ENCODE measurements around the gene ARAP1.

The ARAP1 gene

DNA sequence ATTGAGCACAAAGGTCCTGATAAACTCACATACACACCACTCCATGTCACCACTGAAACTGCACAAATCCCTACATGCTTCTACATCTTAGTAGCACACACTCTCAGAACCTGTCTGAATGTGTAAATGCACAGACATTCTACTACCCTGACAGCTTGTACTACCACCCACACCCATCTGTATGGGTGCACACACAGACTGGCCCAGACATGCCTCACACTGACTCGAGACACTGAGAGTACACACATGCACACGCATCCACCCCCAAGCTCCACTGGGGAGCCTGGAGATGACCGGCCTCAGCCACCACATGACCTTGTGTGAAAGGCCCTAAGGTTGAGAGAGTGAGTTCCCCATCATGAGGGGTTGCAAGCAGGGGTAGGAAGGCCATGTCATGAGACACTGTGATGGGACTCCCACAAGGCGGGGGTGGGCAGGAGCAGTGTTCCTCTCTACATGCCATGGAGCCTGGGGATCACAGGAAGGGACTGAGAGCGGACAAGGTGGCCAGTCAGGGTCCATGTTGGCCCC, 28.1 kb downstream of the ARAP1 start:
- CTCF ChIA-PET = interaction anchor here (0.6 to 7.9 kb wide), 21 partner anchors 9 to 519 kb away, joined by 3 to 107 read pairs (median 8); partner anchors contain the start of genes ATG16L2 and STARD10

GRCh38 chr11:72723508-72723907, 28.7 kb downstream of the ARAP1 start:
- DNase-seq (ENCODE audit: extremely low spot score) = no peak
- ChIA-PET CTCF (interaction anchor here (0.7 to 7.9 kb wide), 13 partner anchors 10 to 512 kb away, joined by 3 to 107 read pairs (median 9); partner anchors contain the start of genes ATG16L2 and STARD10), POLR2A (interaction anchor here (1.5 kb wide), 1 partner anchor 90 kb away, joined by 8 read pairs; no protein-coding TSS in a partner anchor)
- no peak for TF ChIP-seq CTCF (IDR thresholded peaks at IDR 0.05; ENCODE audit: control extremely low read depth, extremely low read depth, low read depth, missing control alignments)

More for the DNA sequence above, 28.1 kb downstream of the ARAP1 start:
- TF ChIP-seq CTCF (IDR thresholded peaks at IDR 0.05; ENCODE audit: control extremely low read depth, extremely low read depth, low read depth, missing control alignments) = no peak
- POLR2A ChIA-PET = no interaction called here
- no peak for DNase-seq (ENCODE audit: extremely low spot score)

DNA sequence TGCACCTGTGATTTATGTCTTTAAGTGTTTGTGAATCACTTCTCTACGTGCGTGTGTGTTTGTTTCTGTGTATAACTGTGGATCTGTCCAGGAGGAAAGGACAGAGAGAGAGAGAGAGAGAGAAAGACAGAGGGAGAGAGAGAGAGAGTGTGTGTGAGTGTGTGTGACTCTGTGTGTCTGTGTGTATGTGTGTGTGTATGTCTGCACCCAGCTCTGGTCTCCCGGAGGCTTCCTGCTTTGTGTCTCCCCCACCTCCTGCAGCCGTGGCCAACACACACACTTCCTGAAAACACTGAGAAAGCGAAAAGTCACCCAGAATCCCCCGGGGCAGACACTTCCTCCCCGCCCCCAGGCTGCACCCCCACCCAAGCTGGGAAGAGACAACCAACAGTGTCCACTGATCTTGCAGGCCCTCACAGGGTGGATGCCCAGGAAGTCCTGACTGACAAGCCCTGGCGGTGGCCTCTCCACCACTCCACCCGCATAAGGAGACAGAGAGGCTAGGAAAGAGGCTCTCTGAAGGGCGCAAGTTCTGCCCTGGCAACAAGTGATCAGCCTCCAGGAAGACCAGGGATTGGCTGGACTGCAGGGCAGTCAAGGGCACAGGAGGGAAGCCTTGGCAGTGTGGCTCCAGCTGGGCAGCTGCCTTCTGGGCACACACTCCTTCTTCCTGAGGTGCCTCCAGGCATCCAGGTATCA, 30.0 kb downstream of the ARAP1 start:
- POLR2A ChIA-PET = interaction anchor here (0.7 to 1.5 kb wide), 2 partner anchors 91 to 113 kb away, joined by 5 to 8 read pairs; no protein-coding TSS in a partner anchor
- DNase-seq (ENCODE audit: extremely low spot score) = peak; percentile 94
- CTCF ChIA-PET = interaction anchor here (1.1 to 7.9 kb wide), 8 partner anchors 11 to 456 kb away, joined by 3 to 107 read pairs (median 28); partner anchors contain the start of genes ATG16L2 and STARD10
- no peak for TF ChIP-seq CTCF (IDR thresholded peaks at IDR 0.05; ENCODE audit: control extremely low read depth, extremely low read depth, low read depth, missing control alignments)

- POLR2A ChIA-PET = interaction anchor here (0.7 kb wide), 1 partner anchor 114 kb away, joined by 5 read pairs; no protein-coding TSS in a partner anchor
- CTCF ChIA-PET = interaction anchor here (1.1 to 7.9 kb wide), 5 partner anchors 12 to 456 kb away, joined by 3 to 107 read pairs (median 31); partner anchors contain the start of gene STARD10
- TF ChIP-seq CTCF (IDR thresholded peaks at IDR 0.05; ENCODE audit: control extremely low read depth, extremely low read depth, low read depth, missing control alignments) = no peak
- DNase-seq (ENCODE audit: extremely low spot score) = no peak
These were observed 30.5 kb downstream of the ARAP1 start for GRCh38 chr11:72721689-72722049.

- ChIA-PET CTCF (interaction anchor here (2.6 to 3.6 kb wide), 2 partner anchors 73 to 457 kb away, joined by 10 to 12 read pairs; partner anchors contain the start of gene STARD10), POLR2A (no interaction called here)
- DNase-seq (ENCODE audit: extremely low spot score) = no peak
- no peak for TF ChIP-seq CTCF (IDR thresholded peaks at IDR 0.05; ENCODE audit: control extremely low read depth, extremely low read depth, low read depth, missing control alignments)
These were observed 30.9 kb downstream of the ARAP1 start for GRCh38 chr11:72721276-72721675.

- TF ChIP-seq CTCF (IDR thresholded peaks at IDR 0.05; ENCODE audit: control extremely low read depth, extremely low read depth, low read depth, missing control alignments) = no peak
- ChIA-PET POLR2A (no interaction called here), CTCF (interaction anchor here (0.8 to 3.6 kb wide), 3 partner anchors 24 to 457 kb away, joined by 3 to 12 read pairs (median 10); partner anchors contain the start of gene STARD10)
- DNase-seq (ENCODE audit: extremely low spot score) = no peak
These were observed 31.4 kb downstream of the ARAP1 start for GRCh38 chr11:72720784-72721183.

Measured in GM10248 (cell line).